KOPT-K1 (cell line): ENCODE measurements around the gene GMCL2.
"Not testable (repeated sequence)": the region's sequence is repeated elsewhere in the genome, so short reads cannot be mapped to it uniquely, and the experiment has no call there.

Experiments used
- H3K27ac ChIP-seq: fragments of 200-600 bp; sonication (generic); 2 replicates; pipeline ENCODE4 v1.5.1; 2016; ENCODE audit warnings: antibody characterized with exemption, mild to moderate bottlenecking, low read depth, low read length; ENCODE audit not compliant: poor library complexity, severe bottlenecking
- H3K36me3 ChIP-seq: fragments of 200-600 bp; sonication (generic); 2 replicates; pipeline ENCODE4 v1.5.1; 2017; ENCODE audit warnings: antibody characterized with exemption, mild to moderate bottlenecking, low read length, moderate library complexity; ENCODE audit not compliant: insufficient read depth
- H3K9me3 ChIP-seq: fragments of 200-600 bp; sonication (generic); 2 replicates; pipeline ENCODE4 v1.5.1; 2017; ENCODE audit warnings: antibody characterized with exemption, low read length, mild to moderate bottlenecking; ENCODE audit not compliant: insufficient read depth, poor library complexity, severe bottlenecking

GMCL2 gene

DNA sequence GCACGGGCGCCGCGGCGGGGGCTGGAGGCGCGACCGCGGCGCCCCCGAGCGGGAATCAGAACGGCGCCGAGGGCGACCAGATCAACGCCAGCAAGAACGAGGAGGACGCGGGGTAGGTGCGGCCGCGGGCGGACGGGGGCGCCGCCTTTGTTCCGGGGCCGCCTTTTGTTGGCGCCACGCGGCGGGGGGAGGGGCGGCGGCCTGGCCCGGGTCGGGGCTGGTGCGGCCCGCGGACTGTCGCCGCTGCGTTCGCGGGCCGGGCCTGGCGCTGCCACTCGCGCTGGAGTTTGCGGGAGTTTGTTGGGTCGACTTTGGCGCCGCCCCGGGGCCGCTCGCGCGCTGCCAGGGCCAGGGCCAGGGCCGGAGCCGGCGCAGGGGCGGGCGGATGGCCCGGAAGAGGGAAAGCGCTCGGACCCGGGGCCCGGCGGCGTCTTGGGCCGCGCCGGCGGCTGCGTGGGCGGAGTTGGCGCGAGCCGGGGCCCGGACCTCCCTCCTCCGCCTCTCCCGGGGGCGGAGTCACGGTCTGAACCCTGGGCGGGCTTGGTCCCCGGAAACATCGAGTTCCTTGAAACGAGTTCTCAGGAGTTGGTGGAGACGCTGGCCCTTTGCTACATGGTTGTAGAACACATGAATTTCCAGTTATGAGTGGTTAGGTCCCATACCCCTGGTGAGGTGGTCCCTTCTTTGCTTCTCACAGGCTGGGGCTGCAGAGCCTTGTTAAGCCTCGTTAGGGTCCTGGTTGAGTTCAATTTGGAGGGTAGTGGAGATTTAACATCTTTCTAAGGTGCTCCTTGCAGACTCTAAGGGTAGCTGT is 18.0 kb upstream of the GMCL2 start:
- Histone ChIP-seq H3K9me3 (no peaks in the 10 kb centered on the region), H3K36me3 (peaks cover 49% of the 10 kb centered on the region), H3K27ac (peak overlapping the region; percentile 94)

- peaks cover 41% of the 10 kb centered on the region for H3K36me3 ChIP-seq
- peak within 1 kb of the TSS; percentile 94 for H3K27ac ChIP-seq
- H3K9me3 ChIP-seq: no peaks in the 10 kb centered on the region
Observed at GRCh38 chr5:178204182-178204934, 17.2 kb upstream of the GMCL2 start, which contains the start of gene HNRNPAB. TSS of gene HNRNPAB (plus strand) at chr5:178204533. CDS start at chr5:178204838, 305 bp downstream.

- no peaks in the 10 kb centered on the region for H3K9me3 ChIP-seq
- H3K36me3 ChIP-seq: peaks cover 34% of the 10 kb centered on the region
- peak overlapping the region; percentile 94 for H3K27ac ChIP-seq
Observed at GRCh38 chr5:178203670-178204181, 16.6 kb upstream of the GMCL2 start.

GRCh38 chr5:178202541-178202940 is 15.4 kb upstream of the GMCL2 start:
- peaks cover 23% of the 10 kb centered on the region for H3K36me3 ChIP-seq
- no peak overlapping the region for H3K27ac ChIP-seq
- H3K9me3 ChIP-seq: no peaks in the 10 kb centered on the region

DNA sequence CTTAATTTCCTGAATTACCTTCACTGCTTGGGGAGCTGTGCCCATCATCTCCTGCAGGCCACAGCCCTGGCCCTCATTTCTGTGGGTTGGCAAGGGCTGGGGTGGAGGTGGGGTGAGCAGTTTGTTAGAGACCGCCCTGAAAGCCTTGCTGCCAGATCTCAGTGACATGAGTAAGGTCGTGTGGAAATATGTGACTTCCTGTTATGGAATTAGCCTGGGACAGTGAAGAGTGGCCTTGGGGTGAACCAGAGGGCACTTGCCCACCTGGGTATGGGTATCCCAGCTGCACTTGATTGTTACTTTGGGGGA is 14.7 kb upstream of the GMCL2 start:
- H3K27ac ChIP-seq: no peak overlapping the region
- peaks cover 16% of the 10 kb centered on the region for H3K36me3 ChIP-seq
- no peaks in the 10 kb centered on the region for H3K9me3 ChIP-seq

DNA sequence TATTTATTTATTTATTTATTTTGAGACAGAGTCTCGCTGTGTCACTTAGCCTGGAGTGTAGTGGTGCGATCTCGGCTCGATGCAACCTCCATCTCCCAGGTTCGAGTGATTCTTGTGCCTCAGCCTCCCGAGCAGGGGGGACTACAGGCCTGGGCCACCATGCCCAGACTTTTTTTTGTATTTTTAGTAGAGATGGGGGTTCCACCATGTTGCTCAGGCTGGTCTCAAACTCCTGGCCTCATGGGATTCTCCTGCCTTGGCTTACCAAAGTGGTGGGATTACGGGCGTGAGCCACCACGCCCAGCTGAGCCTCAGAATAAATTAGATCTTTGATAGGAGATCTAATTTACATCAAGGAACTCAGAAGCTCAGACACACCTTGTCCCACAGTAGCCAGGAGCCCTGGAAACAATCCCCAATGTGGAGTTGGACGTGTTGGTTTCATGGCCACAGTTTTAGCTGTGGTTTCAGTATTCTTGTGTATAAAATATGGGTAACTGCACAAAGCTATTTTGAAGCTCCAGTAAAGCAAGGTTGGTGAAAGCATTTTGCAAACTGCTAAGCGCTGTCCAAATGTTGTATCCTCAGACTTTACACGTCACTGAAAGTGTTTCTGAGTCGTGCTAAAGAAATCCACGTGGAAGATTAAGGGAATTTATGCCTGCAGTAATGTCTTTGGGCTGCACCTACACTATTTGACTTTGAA is 14.2 kb upstream of the GMCL2 start:
- Histone ChIP-seq H3K9me3 (no peaks in the 10 kb centered on the region), H3K27ac (no peak overlapping the region), H3K36me3 (peaks cover 11% of the 10 kb centered on the region)

- H3K36me3 ChIP-seq: no peaks in the 10 kb centered on the region
- H3K9me3 ChIP-seq: no peaks in the 10 kb centered on the region
- H3K27ac ChIP-seq: no peak overlapping the region
Observed at GRCh38 chr5:178199581-178200434, 12.6 kb upstream of the GMCL2 start.

- H3K27ac ChIP-seq: no peak overlapping the region
- H3K36me3 ChIP-seq: no peaks in the 10 kb centered on the region
- no peaks in the 10 kb centered on the region for H3K9me3 ChIP-seq
Observed at GRCh38 chr5:178198706-178199105, 11.5 kb upstream of the GMCL2 start.

- not testable (repeated sequence) for H3K9me3 ChIP-seq, H3K27ac ChIP-seq, H3K36me3 ChIP-seq
Observed at GRCh38 chr5:178198151-178198550, 11.0 kb upstream of the GMCL2 start.

- no peak overlapping the region for H3K27ac ChIP-seq
Observed at GRCh38 chr5:178196986-178197385, 9.8 kb upstream of the GMCL2 start.

DNA sequence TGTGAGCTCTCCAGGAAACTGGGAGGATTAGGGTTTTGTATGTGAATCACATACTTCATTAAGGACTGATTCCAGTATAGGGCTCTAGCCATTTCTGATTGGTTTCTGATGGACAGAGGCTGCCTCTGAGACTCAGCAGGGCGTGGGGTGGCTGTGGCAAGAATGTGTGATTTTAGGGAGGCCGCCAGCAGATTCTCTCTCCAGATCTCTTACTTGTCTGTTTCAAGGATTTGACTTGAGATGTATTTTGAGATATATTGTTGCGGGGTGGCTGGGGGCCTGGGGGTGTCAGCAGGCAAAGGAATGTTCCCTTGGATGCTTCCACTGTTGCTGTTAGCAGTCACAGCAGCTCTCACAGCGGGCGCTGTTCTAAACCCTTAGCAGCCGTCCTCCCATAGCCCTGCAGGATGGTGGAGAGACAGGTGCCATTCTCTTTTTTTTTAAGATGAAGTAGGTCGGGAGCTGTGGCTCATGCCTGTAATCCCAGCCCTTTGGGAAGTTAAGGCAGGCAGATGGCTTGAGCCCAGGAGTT is 9.2 kb upstream of the GMCL2 start:
- no peaks in the 10 kb centered on the region for H3K36me3 ChIP-seq
- no peaks in the 10 kb centered on the region for H3K9me3 ChIP-seq
- no peak overlapping the region for H3K27ac ChIP-seq

More at GRCh38 chr5:178196986-178197385, 9.8 kb upstream of the GMCL2 start:
- Histone ChIP-seq H3K36me3 (no peaks in the 10 kb centered on the region), H3K9me3 (no peaks in the 10 kb centered on the region)

DNA sequence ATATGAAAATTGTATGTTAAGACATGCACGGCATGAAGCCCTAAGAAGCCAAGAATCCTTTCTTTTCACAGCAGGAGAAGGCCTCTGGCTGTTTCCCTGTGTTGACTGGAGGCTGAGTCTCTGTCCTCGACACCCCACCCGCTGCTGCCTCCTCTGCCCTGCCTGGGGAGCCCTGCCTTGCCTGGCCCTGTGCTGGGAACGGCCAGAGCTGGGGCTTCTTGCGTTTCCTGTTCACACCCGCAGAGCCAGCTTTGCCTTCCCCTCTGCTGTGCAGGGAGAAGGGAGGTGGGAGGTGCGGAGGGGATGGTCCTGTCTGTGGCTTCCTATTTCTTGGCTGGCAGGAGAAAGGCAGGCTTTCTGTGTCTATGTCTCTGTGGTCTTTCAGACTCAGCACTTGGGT is 6.9 kb upstream of the GMCL2 start:
- Histone ChIP-seq H3K9me3 (no peaks in the 10 kb centered on the region), H3K36me3 (no peaks in the 10 kb centered on the region), H3K27ac (peak overlapping the region; percentile 63)

DNA sequence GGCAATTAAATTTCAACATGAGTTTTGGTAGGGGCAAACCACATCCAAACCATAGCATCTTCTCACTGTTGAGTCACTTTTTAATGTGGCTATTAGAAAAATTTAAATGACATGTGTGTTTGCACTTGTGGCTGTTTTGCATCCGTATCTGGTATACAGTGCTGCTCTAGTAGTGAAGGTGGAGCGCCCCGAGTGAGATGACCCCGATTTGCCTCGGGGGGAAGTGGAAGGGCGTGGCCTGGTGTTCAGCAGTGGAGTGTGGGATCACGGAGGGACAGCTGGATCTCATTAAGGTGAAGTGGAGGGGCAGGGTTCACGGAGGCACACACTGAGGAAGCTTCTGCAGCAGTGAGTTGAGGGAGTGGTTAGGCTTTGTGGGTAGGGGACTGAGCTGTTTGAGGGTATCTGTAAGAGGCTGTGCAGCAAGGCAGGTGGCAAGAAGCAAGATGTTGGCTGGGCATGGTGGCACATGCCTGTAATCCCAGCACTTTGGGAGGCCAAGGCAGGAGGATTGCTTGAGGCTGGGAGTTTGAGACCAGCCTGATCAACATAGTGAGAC is 6.2 kb upstream of the GMCL2 start:
- Histone ChIP-seq H3K9me3 (no peaks in the 10 kb centered on the region), H3K36me3 (no peaks in the 10 kb centered on the region), H3K27ac (peak overlapping the region; percentile 63)

DNA sequence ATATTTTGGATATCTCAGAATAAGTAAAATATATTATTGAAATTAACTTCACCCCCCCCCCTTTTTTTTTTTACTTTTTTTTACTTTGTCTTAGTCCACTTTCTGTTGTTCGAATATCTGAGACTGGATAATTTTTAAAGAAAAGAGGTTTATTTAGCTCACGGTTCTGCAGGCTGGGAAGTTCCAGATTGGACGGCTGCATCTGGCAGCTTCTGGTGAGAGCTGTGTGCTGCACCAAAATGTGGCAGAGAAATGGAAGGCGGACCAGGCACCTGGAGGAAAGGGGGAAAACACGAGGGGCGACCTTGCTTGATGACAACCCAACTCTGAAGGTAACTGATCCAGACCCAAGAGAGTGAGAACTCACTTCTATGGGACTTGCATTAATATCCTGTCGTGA is 5.6 kb upstream of the GMCL2 start:
- H3K27ac ChIP-seq: peak overlapping the region; percentile 63
- no peaks in the 10 kb centered on the region for H3K9me3 ChIP-seq
- H3K36me3 ChIP-seq: no peaks in the 10 kb centered on the region
